SK-N-SH (cell line): ENCODE data around the gene SETD3.

Experiments used
- CHD2 ChIP-seq: fragments of 150-350 bp; IDR thresholded peaks from 2 replicates; pipeline ENCODE4 v1.6.1; 2018; ENCODE audit warnings: low read length; ENCODE audit not compliant: partially characterized antibody
- CTCF ChIP-seq: fragments of 200-600 bp; sonication (generic); IDR thresholded peaks from 2 replicates; pipeline ENCODE4 v1.6.1; 2017; ENCODE audit warnings: antibody characterized with exemption, mild to moderate bottlenecking, moderate library complexity
- MXI1 ChIP-seq: IDR thresholded peaks from 2 replicates; pipeline ENCODE4 v1.6.1; 2012; ENCODE audit warnings: mild to moderate bottlenecking, low read depth, low read length, improper control_type of control experiment
- NFIC ChIP-seq: IDR thresholded peaks from 2 replicates; pipeline ENCODE4 v1.4.0; 2012; ENCODE audit warnings: borderline replicate concordance
- POLR2AphosphoS5 ChIP-seq: IDR thresholded peaks from 2 replicates; pipeline ENCODE4 v1.6.1; 2012; ENCODE audit warnings: low read depth, low read length
- RAD21 ChIP-seq: IDR thresholded peaks from 2 replicates; pipeline ENCODE4 v1.6.1; 2012; ENCODE audit warnings: mild to moderate bottlenecking, low read length
- RCOR1 ChIP-seq: fragments of 150-350 bp; IDR thresholded peaks from 2 replicates; pipeline ENCODE4 v1.6.1; 2017; ENCODE audit warnings: antibody characterized with exemption, low read length
- REST ChIP-seq: IDR thresholded peaks from 2 replicates; pipeline ENCODE4 v1.6.1; 2012; ENCODE audit warnings: mild to moderate bottlenecking, low read depth, low read length, moderate library complexity
- SIN3A ChIP-seq: IDR thresholded peaks from 2 replicates; pipeline ENCODE4 v1.6.1; 2012; ENCODE audit warnings: low read depth, mild to moderate bottlenecking, low read length, moderate library complexity, borderline replicate concordance
- ZBTB33 ChIP-seq: IDR thresholded peaks from 2 replicates; pipeline ENCODE4 v1.4.0; 2012; ENCODE audit warnings: low read depth, borderline replicate concordance

- TF ChIP-seq RAD21 (no peak), SIN3A (no peak), NFIC (no peak), CTCF (no peak), MXI1 (no peak), CHD2 (no peak), POLR2AphosphoS5 (no peak), ZBTB33 (no peak), RCOR1 (no peak), REST (no peak)
Measured at GRCh38 chr14:99472937-99473336, 7.7 kb downstream of the SETD3 start.
